Dedifferentiated amniotic fluid mesenchymal stem cell (primary cell): ENCODE measurements around the gene CDC25B.
A peak's percentile ranks its signal among the peaks of the same experiment; 100 is the strongest.

Experiments
- DNase-seq: peaks from one replicate; pipeline ENCODE4 v3.0.0-alpha.2; 2016; ENCODE audit errors: extremely low spot score

The CDC25B gene

DNA sequence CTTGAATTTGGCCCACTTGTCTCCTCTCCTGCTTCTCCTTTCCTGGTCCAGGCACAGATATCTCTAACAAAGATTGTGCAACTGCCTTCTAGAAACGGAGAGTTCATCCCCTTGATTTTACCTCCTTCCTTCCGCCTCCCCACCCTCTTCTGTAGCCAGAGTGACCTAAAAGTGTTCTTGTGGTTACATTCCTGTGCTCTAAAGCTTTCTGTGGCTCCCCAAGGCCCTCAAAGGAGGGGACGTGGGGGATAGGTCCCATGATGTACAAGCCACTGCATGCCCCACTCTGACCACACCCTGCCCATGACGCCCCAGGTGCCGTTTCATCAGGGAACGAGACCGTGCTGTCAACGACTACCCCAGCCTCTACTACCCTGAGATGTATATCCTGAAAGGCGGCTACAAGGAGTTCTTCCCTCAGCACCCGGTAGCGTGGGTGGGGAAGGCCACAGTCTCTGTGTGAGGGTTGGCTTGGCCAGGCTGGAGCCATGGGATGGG, 8.2 kb downstream of the CDC25B start:
- DNase-seq: no peak

DNA sequence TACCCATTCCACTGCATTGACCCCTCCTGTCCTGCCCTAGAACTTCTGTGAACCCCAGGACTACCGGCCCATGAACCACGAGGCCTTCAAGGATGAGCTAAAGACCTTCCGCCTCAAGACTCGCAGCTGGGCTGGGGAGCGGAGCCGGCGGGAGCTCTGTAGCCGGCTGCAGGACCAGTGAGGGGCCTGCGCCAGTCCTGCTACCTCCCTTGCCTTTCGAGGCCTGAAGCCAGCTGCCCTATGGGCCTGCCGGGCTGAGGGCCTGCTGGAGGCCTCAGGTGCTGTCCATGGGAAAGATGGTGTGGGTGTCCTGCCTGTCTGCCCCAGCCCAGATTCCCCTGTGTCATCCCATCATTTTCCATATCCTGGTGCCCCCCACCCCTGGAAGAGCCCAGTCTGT, 8.7 kb downstream of the CDC25B start:
- DNase-seq: no peak

DNA sequence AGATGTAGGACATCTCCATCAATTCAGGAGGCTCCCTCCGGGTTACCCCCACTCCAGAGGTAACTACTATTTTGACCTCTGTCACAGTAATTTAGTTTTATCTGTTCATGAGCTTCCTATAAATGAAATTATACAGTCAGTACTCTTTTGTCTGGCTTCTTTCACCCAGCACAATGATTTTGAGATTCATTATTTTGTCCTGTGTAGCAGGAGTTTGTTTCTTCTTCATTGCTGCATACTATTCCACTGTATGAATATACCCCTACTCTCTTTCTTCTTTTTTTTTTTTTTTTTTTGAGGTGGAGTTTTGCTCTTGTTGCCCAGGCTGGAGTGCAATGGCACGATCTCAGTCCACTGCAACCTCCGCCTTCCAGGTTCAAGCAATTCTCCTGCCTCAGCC, 12.4 kb downstream of the CDC25B start:
- no peak for DNase-seq

DNA sequence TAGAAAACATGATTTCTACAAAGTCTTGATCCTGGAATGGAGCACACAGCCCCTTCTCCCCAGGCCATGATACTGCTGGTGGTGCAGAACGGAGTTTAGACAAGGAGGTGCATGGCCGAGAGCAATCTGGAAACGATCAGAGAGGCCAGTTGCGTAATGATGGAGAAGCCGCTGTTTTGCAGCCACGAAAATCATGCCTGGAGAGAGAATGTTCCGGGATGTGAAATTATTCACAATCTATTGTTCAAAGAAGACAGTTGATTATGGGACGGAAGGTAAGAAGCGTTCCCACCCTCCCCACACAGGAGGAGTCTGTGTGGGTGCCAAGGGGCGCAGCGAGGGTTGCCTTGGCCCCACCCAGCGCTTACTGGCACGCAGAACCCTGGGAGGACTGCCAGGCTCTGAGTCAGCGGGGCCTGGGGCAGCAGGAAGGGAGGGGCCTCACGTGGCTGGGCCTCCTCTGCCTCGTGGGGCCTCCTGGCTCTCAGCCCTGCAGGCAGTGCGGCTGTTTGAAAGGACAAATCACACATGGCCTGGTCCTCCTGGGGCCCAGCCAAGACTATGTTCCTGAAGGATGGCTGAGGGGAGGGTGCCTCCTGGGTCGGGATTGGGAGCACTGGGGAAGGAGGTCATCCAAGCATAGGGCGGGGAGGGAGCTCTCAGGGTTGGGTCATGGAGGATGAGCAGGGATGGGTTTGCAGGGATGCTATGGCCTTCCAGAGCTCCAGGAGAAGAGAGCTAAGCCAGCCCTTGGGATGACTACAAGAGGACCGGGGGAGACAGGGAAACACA, 15.6 kb downstream of the CDC25B start:
- DNase-seq: peak; percentile 90

DNA sequence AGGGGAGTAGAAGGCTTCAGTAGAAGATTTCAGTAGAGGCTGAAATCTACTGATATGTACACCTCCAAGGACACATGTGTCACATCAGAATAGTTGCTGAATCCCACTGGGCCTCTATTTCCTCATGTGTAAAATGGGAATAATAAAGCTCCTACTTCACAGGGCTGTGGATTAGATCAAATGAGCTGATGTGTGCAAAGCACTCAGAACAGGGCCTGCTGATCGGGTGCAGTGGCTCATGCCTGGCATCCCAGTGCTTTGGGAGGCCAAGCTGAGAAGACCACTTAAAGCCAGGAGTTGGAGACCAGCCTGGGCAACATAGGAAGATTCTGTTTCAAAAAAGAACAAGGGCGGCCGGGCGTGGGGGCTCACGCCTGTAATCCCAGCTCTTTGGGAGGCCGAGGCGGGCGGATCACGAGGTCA, 16.2 kb downstream of the CDC25B start:
- no peak for DNase-seq

DNA sequence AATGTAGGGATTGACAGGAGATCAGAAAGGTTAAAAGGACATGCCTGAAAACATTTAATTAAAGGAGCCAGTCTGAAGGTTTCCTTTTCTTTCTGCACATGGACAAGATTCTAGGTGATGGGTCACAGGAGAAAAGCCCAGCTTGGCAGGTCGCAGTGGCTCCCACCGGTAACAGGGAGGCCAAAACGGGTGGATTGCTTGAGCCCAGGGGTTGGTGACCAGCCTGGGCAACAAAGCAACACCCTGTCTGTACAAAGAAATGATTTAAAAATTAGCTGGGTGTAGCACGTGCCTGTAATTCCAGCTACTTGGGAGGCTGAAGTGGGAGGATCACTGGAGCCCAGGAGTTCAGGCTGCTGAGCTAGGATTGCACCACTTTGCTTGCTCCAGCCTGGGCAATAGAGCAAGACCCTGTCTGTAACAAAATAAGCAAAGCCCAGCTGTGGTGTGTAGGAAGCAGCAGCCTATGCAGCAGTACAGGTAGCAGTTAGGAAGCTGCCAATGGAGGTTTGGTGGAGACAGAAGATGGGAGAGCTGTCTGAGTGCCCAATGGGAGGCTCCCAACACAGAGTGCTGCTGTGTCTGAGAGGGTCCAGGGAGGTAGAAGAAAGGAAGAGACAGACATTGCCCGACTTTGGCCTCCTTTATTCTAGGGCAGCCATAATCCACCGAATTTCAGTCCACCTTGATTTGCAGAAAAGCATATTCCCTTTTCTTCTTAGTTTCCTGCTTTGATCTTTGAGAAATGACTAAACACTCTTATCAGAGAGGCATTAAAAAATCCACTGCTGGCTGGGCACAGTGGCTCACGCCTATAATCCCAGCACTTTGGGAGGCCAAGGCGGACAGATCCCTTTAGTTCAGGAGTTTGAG, 17.1 kb downstream of the CDC25B start:
- DNase-seq: no peak

DNA sequence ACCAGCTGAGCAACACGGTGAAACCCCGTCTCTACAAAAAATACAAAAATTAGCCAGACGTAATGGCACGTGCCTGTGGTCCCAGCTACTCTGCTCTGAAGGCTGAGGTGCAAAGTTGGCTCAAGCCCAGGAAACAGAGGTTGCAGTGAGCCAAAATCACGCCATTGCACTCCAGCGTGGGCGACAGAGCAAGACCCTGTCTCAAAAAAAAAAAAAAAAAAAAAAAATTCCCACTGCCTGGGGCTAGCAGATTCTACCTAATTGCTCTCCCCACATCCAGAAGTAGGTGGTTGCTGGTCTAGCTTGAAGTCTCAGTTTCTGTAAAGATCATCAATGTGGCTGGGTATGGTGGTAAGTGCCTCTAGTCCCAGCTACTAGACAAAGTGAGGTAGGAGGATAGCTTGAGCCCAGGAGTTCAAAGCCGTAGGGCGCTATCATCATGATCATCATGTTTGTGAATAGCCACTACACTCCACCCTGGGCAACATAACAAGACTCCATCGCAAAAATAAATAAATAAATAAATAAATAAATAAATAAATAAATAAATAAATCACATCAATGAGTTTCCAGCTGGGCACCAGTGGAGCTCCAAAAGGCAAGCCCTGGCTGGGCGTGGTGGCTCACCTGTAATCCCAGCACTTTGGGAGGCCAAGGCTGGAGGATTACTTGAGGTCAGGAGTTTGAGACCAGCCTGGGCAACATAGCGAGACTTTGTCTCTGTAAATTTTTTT, 17.9 kb downstream of the CDC25B start:
- no peak for DNase-seq

DNA sequence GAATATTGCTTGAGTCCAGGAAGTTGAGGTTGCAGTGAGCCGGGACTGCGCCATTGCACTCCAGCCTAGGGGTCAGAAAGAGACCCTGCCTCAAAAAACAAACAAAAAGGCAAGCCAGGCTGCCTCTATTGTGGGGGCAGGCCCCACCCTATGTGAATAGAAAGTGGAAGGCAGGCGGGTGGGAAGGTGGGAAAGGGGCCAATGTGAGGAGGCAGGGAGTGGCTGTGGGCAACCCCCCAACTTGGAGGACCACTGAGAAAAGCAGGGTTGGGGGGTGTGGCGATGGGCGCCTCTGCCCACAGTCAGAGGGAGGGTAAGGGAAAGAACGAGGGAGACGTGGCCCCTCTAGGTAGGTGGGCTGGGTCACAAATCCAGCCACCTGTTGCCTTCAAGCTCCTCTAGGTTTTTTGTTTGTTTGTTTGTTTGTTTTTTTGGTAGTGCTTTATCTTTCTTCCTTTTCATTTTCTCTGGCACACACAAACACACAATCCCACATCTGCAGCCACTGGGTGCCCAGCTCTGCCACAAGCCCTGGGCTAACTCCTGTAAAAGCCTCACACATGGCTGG, 18.9 kb downstream of the CDC25B start:
- no peak for DNase-seq

DNA sequence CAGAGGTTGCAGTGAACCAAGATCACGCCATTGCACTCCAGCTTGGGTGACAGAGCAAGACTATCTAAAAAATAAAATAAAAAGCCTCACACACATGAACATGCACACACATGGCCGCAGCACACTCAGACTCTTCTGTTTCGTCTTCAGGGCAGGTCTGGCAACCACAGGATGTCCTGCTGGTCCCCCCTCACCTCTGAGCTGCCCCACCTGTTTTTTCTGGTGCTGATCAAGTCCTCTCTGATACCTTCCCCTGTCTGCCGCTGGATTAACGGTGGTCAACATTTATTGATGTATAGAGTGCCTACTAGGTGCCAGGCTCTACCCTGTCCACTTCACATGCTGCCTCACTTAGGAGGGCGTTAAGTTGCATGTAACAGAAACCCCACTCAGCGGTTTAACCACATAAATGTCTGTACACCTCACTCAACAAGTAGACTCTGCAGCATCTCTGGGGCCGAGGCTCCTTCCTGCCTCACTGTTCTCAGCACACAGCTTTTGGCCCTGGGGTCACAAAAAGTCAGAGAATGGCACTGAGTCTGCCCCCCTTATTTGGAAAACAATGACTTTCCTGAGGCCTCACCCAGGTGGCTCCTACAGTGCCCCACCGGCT, 19.7 kb downstream of the CDC25B start:
- no peak for DNase-seq

DNA sequence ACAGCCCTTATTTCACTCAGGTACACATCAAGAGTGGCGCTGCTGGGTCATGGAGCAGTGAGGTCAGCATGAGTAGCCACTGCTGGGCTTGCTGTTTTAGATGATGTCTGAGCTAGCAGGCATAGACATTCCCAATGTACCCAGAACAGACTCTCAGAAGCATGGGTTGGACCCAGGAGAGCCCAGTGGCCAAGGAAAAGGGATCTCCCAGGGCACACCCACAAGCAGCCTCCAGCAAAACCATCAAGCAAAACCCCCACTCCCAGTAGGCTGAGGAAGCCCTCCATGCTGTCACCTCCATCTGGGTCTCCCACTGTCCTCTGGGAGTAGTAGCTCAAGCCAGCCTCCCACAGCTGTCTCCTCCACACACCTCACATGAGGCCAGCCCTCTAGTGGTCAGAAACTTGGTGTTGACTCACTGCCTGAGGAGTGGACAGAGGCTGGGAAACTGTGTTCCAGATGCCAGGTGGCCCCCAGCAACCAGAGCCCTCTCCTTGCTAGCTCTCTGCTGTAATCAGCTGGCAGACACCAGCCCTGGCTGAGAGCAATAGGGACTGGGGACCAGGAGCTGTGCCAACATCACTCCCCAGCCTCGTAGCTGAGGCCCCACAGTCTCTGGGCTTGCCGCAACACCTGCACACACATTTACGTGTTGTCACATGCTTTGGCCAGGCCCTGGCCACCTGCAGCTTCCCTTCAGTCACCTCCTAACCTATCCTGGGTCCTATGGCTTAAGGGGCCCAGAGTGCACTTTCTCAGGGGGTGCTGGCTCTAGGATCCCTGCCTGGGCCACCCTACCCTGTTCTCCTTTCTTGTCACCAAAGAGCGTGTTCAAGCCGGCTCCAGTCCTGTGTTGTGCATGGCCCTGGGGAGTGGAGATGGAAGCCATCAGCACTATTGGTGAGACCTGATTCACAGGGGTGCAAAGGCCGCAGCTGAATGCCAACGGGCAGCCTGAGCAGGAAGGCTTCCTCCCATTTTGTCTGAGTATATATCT, 22.3 kb downstream of the CDC25B start:
- peak; percentile 67 for DNase-seq

DNA sequence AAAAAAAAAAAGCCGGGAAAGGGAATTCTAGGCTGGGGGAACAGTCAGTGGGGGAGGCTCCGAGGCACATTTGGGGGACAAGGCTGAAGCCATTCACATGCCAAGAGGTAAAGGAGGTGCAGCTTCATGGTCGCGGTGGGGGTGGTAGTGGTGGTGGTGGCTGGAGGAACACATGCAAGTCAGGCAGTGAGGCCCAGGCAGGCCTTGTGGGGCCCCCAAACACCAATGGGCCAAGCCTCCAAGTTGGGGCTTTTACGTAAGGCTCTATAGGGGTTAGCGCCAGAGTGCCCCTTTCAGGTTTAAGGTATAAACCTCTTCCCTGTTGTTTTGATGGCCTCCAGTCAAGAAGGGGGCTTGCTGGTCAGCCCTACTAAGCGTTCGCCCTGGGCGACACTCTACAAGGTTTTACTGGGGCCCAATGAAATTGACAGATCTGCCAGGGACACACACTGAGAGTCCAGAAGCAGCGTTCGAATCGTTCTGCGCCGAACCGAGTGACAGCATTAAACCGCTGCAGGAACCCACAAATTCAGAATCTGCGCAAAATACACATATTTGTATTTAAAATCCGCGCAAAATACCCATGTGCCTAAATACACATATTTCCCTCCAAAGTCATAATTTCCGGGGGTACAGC, 23.4 kb downstream of the CDC25B start:
- DNase-seq: no peak

DNA sequence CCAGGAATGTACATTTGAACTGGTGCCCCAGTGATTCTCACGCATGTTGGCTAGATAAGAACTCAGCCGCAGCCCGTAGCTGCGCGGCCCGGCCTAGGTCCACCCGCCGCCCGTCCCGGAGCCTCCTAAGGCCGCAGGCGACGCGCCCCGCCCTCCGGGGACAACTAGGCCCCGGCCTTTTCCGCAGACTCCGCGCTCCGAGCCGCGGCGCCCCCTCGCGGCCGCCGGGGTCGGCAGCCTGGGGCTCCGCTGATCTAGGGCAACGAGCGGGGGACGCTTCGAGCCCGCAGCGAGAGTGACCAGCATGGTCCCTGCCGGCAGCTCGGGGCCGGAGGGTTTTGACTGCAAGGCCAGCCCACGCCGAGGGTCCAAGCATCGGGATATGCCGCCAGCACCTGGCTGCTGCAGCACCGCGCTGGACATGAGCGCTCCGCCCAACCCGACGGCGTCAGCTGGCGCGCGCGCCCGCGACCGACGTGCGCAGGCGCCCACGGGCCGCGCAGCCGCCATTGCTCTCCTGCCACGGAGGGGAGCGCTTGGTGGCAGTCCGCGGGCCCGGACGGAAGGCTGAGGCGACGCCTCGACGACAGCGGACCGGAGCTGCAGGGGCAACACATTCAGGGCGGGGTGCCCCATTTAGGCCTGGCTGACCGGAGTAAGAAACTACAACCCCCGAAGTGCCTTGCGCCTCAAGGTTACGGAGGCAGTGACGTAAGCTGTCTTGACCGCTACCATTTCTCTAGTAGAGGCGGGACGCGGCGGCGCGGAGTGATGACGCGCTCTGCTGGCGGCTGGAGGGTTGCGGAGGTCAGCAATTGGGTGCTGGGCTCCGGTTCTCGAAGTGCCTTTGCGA, 24.2 kb downstream of the CDC25B start, which contains the start of gene AP5S1:
AP5S1 (plus strand) TSS at position 500 of the 853 bp plus-strand sequence. CDS start 1,571 bp downstream, outside the sequence.
- DNase-seq: peak; percentile 93

DNA sequence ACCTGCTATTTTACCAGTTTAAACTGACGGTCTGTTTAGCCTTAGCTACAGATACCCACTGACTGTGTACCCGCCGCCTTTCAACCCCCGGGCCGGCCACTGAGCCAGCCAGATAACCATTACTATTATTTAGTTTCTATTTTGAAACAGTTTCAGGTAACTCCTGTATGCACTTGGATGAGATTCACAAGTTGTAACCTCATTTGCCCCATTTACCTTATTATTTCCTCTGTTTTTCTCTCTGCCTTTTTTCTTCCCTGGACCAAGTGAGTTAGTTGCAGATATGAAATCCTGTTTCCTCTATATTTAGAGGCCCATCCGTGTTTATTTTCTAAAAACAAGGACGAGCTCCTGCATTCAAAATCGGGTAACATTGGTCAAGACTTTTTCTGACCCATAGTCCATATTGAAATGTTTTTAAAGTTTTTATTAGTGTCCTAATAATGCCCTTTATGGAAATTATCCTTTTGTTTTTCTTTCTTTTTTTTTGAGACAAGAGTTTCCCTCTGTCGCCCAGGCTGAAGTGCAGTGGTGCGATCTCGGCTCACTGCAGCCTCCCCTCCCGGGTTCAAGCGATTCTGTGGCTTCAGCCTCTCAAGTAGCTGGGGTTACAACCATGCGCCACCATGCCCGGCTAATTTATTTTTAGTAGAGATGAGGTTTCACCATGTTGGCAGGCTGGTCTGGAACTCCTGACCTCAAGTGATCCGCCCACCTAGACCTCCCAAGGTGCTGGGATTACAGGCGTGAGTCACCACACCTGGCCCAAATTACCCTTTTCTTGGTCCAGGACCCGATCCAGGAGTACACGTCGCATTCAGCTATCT, 25.0 kb downstream of the CDC25B start:
- no peak for DNase-seq

DNA sequence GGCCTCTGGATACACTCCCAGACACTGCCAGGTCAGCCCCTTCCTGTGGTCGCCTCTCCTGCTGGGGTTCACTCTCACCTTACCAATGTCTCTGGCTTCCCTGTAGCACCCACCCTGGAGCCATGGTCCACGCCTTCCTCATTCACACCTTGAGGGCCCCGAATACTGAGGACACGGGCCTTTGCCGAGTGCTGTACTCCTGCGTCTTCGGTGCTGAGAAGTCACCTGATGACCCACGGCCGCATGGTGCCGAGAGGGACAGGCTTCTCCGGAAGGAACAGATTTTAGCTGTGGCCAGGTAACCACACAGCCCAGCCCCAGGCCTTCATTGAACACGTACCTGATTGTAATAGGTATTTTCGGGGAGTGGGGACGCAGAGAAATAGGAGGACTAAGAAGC, 25.9 kb downstream of the CDC25B start:
- no peak for DNase-seq

DNA sequence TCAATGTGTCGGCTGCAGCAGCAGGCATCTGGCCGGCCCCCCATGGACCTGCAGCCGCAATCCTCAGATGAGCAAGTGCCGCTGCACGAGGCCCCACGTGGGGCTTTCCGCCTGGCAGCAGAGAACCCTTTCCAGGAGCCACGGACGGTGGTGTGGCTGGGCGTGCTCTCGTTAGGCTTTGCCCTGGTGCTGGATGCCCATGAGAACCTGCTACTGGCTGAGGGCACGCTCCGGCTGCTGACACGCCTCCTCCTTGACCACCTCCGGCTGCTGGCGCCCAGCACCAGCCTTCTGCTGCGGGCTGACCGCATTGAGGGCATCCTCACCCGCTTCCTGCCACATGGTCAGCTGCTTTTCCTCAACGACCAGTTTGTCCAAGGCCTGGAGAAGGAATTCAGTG, 27.8 kb downstream of the CDC25B start:
- no peak for DNase-seq

DNA sequence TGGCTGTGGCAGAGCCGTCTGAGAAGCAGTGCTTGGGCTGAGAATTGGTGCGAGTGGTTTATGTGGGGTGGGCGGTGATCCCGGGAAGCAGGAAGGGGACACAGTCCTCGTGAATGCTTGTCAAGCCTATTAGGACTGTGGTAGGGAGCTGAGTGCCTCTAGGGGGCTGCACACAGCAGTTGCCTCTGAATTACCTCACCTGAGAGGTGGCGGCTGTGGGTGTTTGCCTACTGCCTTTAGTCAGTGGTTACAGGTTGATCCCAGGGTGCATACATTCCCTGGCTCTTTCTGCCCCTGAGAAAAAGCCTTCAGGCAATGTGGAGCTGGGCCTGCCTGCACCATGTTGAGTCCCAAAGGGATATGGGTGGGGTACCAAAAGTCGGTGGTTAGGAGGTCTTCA, 29.4 kb downstream of the CDC25B start:
- no peak for DNase-seq

DNA sequence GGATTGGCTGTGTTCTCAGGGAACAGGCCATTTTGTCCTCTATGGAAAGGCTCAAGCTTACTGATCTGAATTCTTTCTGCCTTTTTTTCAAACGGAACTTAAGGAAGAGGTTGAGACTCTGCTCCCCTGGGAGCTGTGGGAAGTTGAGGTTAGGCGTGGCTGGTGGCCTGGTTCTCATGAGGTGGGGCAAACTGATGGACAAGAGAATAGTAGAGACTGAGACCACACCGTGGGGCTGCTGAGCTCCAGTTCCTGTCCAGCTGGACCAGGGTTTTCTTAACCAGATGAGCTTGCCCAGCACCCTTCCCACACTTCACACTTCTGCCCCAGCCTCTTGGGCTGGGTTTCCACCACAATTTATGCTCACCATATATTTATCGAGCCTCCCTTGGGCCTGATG, 30.3 kb downstream of the CDC25B start:
- DNase-seq: no peak

DNA sequence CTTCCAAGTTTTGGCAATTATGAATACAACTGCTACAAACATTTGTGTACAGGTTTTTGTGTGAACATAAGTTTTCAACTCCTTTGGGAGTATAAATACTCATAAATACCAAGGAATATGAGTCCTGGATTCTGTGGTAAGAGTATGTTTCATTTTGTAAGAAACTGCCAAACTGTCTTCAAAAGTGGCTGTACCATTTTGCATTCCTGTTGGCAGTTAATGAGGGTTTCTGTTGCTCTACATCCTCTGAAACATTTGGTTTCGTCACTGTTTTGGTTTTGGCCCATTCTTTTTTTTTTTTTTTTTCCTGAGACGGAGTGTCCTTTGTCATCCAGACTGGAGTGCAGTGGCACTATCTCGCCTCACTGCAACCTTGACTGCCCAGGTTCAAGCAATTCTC, 32.7 kb downstream of the CDC25B start:
- no peak for DNase-seq
